HG03196 (cell line): Measurements from ENCODE around the gene POLR2J.
"Not testable (repeated sequence)": the region's sequence is repeated elsewhere in the genome, so short reads cannot be mapped to it uniquely, and the experiment has no call there.

Source experiments
- ATAC-seq: cut with Tn5 transposase; IDR thresholded peaks from one replicate; pipeline ENCODE4 v1.9.1; 2021; ENCODE audit not compliant: unreplicated experiment

POLR2J gene

GRCh38 chr7:102478314-102479208 lies at the start of gene POLR2J:
Gene POLR2J (minus strand): TSS chr7:102478922. CDS start chr7:102478860, 62 bp downstream.
- ATAC-seq = peak; percentile 82

- not testable (repeated sequence) for ATAC-seq
These were observed 49.4 kb upstream of the POLR2J start for GRCh38 chr7:102527822-102528793.

- not testable (repeated sequence) for ATAC-seq
These were observed 48.5 kb upstream of the POLR2J start for GRCh38 chr7:102527182-102527581.

- ATAC-seq = not testable (repeated sequence)
These were observed 46.1 kb upstream of the POLR2J start for GRCh38 chr7:102524803-102525202.

GRCh38 chr7:102520797-102521196 lies 42.1 kb upstream of the POLR2J start:
- not testable (repeated sequence) for ATAC-seq

GRCh38 chr7:102517550-102518147 lies 38.9 kb upstream of the POLR2J start, which contains the start of gene RASA4B:
Gene RASA4B (minus strand): TSS chr7:102517777. CDS start chr7:102517710, 67 bp downstream.
- ATAC-seq = peak; percentile 60

- not testable (repeated sequence) for ATAC-seq
These were observed 38.2 kb upstream of the POLR2J start for GRCh38 chr7:102516951-102517350.

GRCh38 chr7:102515889-102516288 lies 37.2 kb upstream of the POLR2J start:
- not testable (repeated sequence) for ATAC-seq

- ATAC-seq = peak; percentile 52
These were observed 36.4 kb upstream of the POLR2J start for GRCh38 chr7:102514881-102515721.

GRCh38 chr7:102512642-102513221 lies 34.0 kb upstream of the POLR2J start:
- ATAC-seq = not testable (repeated sequence)

- ATAC-seq = peak; percentile 29
These were observed 33.3 kb upstream of the POLR2J start for GRCh38 chr7:102511860-102512522.

GRCh38 chr7:102510575-102510974 lies 31.9 kb upstream of the POLR2J start:
- not testable (repeated sequence) for ATAC-seq

GRCh38 chr7:102507410-102508088 lies 28.8 kb upstream of the POLR2J start:
- ATAC-seq = not testable (repeated sequence)

GRCh38 chr7:102505298-102506185 lies 26.8 kb upstream of the POLR2J start:
- ATAC-seq = not testable (repeated sequence)

GRCh38 chr7:102503141-102503540 lies 24.4 kb upstream of the POLR2J start:
- ATAC-seq = not testable (repeated sequence)

GRCh38 chr7:102498321-102498720 lies 19.6 kb upstream of the POLR2J start:
- ATAC-seq = not testable (repeated sequence)

GRCh38 chr7:102497308-102497707 lies 18.6 kb upstream of the POLR2J start:
- ATAC-seq = not testable (repeated sequence)
